Mucosa of rectum (tissue), 2 donors: ENCODE measurements around the gene TENT4B.

Experiments
- H3K27ac ChIP-seq, 2 donors: one replicate each; pipeline ENCODE4 v1.7.0; 2013; ENCODE audit warnings: inconsistent platforms in 2 of 2, low read depth in 2 of 2, low read length in 2 of 2
- H3K27me3 ChIP-seq, 2 donors: one replicate each; pipeline ENCODE4 v1.7.0; 2013; ENCODE audit warnings: low read length in 2 of 2; ENCODE audit not compliant: control insufficient read depth in 2 of 2, insufficient read depth in 2 of 2
- H3K36me3 ChIP-seq, 2 donors: one replicate each; pipeline ENCODE4 v1.7.0; 2013; ENCODE audit warnings: low read length in 2 of 2; ENCODE audit not compliant: control insufficient read depth in 2 of 2, insufficient read depth in 2 of 2
- H3K4me1 ChIP-seq, 2 donors: one replicate each; pipeline ENCODE4 v1.7.0; 2013; ENCODE audit warnings: low read length in 2 of 2, mild to moderate bottlenecking in 1 of 2; ENCODE audit not compliant: control insufficient read depth in 2 of 2, insufficient read depth in 2 of 2
- H3K4me3 ChIP-seq, 2 donors: one replicate each; pipeline ENCODE4 v1.7.0; 2013; ENCODE audit warnings: low read length in 2 of 2
- H3K9ac ChIP-seq, 2 donors: one replicate each; pipeline ENCODE4 v1.7.0; 2013; ENCODE audit warnings: low read length in 2 of 2, low read depth in 1 of 2, mild to moderate bottlenecking in 1 of 2
- H3K9me3 ChIP-seq, 2 donors: one replicate each; pipeline ENCODE4 v1.7.0; 2013; ENCODE audit warnings: low read length in 2 of 2; ENCODE audit not compliant: control insufficient read depth in 2 of 2
- donor health status: healthy.
- donor health status: Normal muscosa, but diverticular disease.

TENT4B gene

GRCh38 chr16:50245417-50246298 lies 92.6 kb downstream of the TENT4B start:
- Histone ChIP-seq H3K4me1 (peaks cover 17 to 21% of the 10 kb centered on the region in 2 donors), H3K4me3 (peak overlapping the region; percentile 58 to 63), H3K9me3 (no peaks in the 10 kb centered on the region), H3K36me3 (no peaks in the 10 kb centered on the region), H3K9ac (peak overlapping the region; percentile 56 to 75), H3K27me3 (peaks cover 0 to 2% of the 10 kb centered on the region in 2 donors), H3K27ac (peak overlapping the region in 1 of 2 donors; percentile 20)

- Histone ChIP-seq H3K27ac (no peak overlapping the region), H3K4me3 (peak overlapping the region; percentile 54 to 63), H3K4me1 (peaks cover 17 to 21% of the 10 kb centered on the region in 2 donors), H3K9me3 (no peaks in the 10 kb centered on the region), H3K36me3 (no peaks in the 10 kb centered on the region), H3K27me3 (peaks cover 0 to 2% of the 10 kb centered on the region in 2 donors), H3K9ac (peak overlapping the region in 1 of 2 donors; percentile 75)
These were observed 93.4 kb downstream of the TENT4B start for GRCh38 chr16:50246299-50247122.

- Histone ChIP-seq H3K9me3 (no peaks in the 10 kb centered on the region), H3K9ac (peak overlapping the region in 1 of 2 donors; percentile 75), H3K4me3 (peak overlapping the region in 1 of 2 donors; percentile 54), H3K27me3 (peaks cover 0 to 2% of the 10 kb centered on the region in 2 donors), H3K27ac (no peak overlapping the region), H3K36me3 (no peaks in the 10 kb centered on the region), H3K4me1 (peaks cover 17 to 21% of the 10 kb centered on the region in 2 donors)
These were observed 94.2 kb downstream of the TENT4B start for GRCh38 chr16:50247123-50247905.

GRCh38 chr16:50247906-50248608 lies 95.0 kb downstream of the TENT4B start:
- Histone ChIP-seq H3K9me3 (no peaks in the 10 kb centered on the region), H3K27ac (no peak overlapping the region), H3K4me1 (peaks cover 14 to 21% of the 10 kb centered on the region in 2 donors), H3K27me3 (peaks cover 0 to 2% of the 10 kb centered on the region in 2 donors), H3K9ac (no peak overlapping the region), H3K36me3 (no peaks in the 10 kb centered on the region), H3K4me3 (no peak overlapping the region)

GRCh38 chr16:50248845-50249244 lies 95.7 kb downstream of the TENT4B start:
- no peaks in the 10 kb centered on the region for H3K9me3 ChIP-seq
- peaks cover 0 to 2% of the 10 kb centered on the region in 2 donors for H3K27me3 ChIP-seq
- no peak overlapping the region for H3K27ac ChIP-seq
- H3K9ac ChIP-seq = no peak overlapping the region
- H3K36me3 ChIP-seq = no peaks in the 10 kb centered on the region
- H3K4me3 ChIP-seq = no peak overlapping the region
- peaks cover 14 to 21% of the 10 kb centered on the region in 2 donors for H3K4me1 ChIP-seq

- Histone ChIP-seq H3K9ac (peak overlapping the region in 1 of 2 donors; percentile 3), H3K4me3 (no peak overlapping the region), H3K9me3 (no peaks in the 10 kb centered on the region), H3K27me3 (no peaks in the 10 kb centered on the region), H3K4me1 (peaks cover 1 to 10% of the 10 kb centered on the region in 2 donors), H3K36me3 (no peaks in the 10 kb centered on the region), H3K27ac (no peak overlapping the region)
These were observed 98.4 kb downstream of the TENT4B start for GRCh38 chr16:50251375-50252081.

GRCh38 chr16:50252082-50252611 lies 99.0 kb downstream of the TENT4B start:
- peaks cover 0 to 5% of the 10 kb centered on the region in 2 donors for H3K4me1 ChIP-seq
- no peaks in the 10 kb centered on the region for H3K27me3 ChIP-seq
- no peak overlapping the region for H3K9ac ChIP-seq
- H3K4me3 ChIP-seq = no peak overlapping the region
- no peaks in the 10 kb centered on the region for H3K9me3 ChIP-seq
- H3K27ac ChIP-seq = no peak overlapping the region
- H3K36me3 ChIP-seq = no peaks in the 10 kb centered on the region

- H3K4me3 ChIP-seq = no peak overlapping the region
- H3K9me3 ChIP-seq = no peaks in the 10 kb centered on the region
- H3K9ac ChIP-seq = no peak overlapping the region
- no peaks in the 10 kb centered on the region for H3K27me3 ChIP-seq
- no peak overlapping the region for H3K27ac ChIP-seq
- H3K36me3 ChIP-seq = no peaks in the 10 kb centered on the region
- peaks cover 0 to 5% of the 10 kb centered on the region in 2 donors for H3K4me1 ChIP-seq
These were observed 99.9 kb downstream of the TENT4B start for GRCh38 chr16:50252874-50253513.
